Breast epithelium (tissue), 4 donors: ENCODE measurements around the gene ABCA13. TPM values are rescaled to one million over a fixed set of nuclear protein-coding genes. Genes with fewer than 3 reads are reported as not detected.

ENCODE experiments used
- DNase-seq, 2 donors: peaks; one replicate each; pipeline ENCODE4 v3.0.0-alpha.2; 2019; ENCODE audit warnings: low spot score in 2 of 2
- H3K27ac ChIP-seq, 2 donors: fragments of 200-600 bp; sonication (generic) in 1 of 2; one replicate each; pipeline ENCODE4 v1.5.1; 2016 to 2019; ENCODE audit warnings: mild to moderate bottlenecking in 1 of 2
- H3K27me3 ChIP-seq, 2 donors: fragments of 200-600 bp; sonication (generic) in 1 of 2; one replicate each; pipeline versions ENCODE4 v1.5.1 to v1.6.0; 2017 to 2019; ENCODE audit warnings: control low read depth in 1 of 2, mild to moderate bottlenecking in 1 of 2
- H3K36me3 ChIP-seq: fragments of 200-600 bp; one replicate; pipeline ENCODE4 v1.5.1; 2019
- H3K4me1 ChIP-seq, 2 donors: fragments of 200-600 bp; sonication (generic); one replicate each; pipeline ENCODE4 v1.5.1; 2016 to 2019; ENCODE audit warnings: control low read depth in 1 of 2
- H3K4me3 ChIP-seq, 3 donors: fragments of 200-600 bp; sonication (generic); 1 replicate in 2 of 3; 2 replicates in 1 of 3; pipeline ENCODE4 v1.5.1; 2016 to 2019; ENCODE audit warnings: mild to moderate bottlenecking in 3 of 3, moderate library complexity in 2 of 3
- H3K9me3 ChIP-seq, 2 donors: fragments of 200-600 bp; sonication (generic) in 1 of 2; one replicate each; pipeline ENCODE4 v1.5.1; 2016 to 2019; ENCODE audit warnings: control low read depth in 1 of 2
- POLR2A ChIP-seq: fragments of 450-650 bp; IDR thresholded peaks from one replicate; pipeline ENCODE4 v1.6.1; 2016; ENCODE audit warnings: antibody characterized with exemption, mild to moderate bottlenecking, moderate library complexity
- POLR2AphosphoS5 ChIP-seq, 3 donors: sonication (generic); formaldehyde crosslinking; IDR thresholded peaks; one replicate each; pipeline ENCODE4 v1.6.1; 2017; ENCODE audit warnings: antibody characterized with exemption in 3 of 3
- intact Hi-C: fragments of 100-400 bp; cut with DNase I; formaldehyde crosslinking; loops from one replicate; pipeline ENCODE4 v1.15.1; 2023; ENCODE audit warnings: low total_unique reads
- total RNA-seq, 3 donors: library from RNA; depleted of rRNA; stranded (reverse); fragments of >200 nt; gene quantifications; one replicate each; pipeline ENCODE4 v1.1.0, GENCODE V29; 2016
- TF ChIP-seq, protein P1 (sequence below), 3 donors: fragments of 450-650 bp; IDR thresholded peaks; one replicate each; pipeline ENCODE4 v1.5.1; 2016 to 2017; ENCODE audit warnings: antibody characterized with exemption in 3 of 3, mild to moderate bottlenecking in 3 of 3, moderate library complexity in 3 of 3

ABCA13 gene
- total RNA-seq, 3 donors from 2014 or later, result under 0.01 to 0.29 (median under 0.01) TPM

DNA sequence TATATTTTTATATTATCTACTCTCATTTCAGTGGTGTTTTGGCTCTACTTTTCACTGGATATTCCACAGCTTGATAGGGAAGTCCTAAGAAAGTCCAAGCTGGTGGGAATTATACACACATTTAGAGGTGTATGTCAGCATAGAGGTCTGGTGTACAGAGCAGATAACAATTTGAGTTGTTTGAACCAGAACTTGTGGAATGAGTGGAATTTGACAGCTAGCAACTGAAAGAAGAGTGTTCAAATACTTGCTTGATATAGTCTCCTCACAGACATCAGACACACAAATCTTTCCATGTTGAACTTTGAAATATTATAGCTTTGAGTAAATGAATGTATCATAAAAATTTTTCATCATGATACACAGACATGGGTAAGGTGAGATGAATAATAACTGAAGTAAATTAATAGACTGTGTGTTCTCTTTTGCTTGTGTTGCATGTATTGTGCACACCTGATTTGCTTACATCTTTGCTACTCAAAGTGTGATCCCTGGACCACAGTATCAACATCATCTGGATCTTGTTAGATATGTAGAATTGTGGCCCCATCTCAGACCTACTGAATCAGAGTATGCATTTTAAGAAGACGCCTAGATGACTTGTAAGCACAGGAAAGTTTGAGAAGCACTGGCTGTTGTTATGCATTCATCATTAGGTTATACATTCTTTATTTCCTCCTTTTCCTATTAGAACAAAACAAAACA is 91.5 kb downstream of the ABCA13 start:
- no peak overlapping the region for H3K27ac ChIP-seq
- no peaks in the 10 kb centered on the region for H3K36me3 ChIP-seq
- no peaks in the 10 kb centered on the region for H3K4me1 ChIP-seq
- no peak overlapping the region for H3K4me3 ChIP-seq
- no peaks in the 10 kb centered on the region for H3K9me3 ChIP-seq
- DNase-seq, result no peak
- TF ChIP-seq POLR2AphosphoS5 (IDR thresholded peaks at IDR 0.05) (no peak), POLR2A (no peak)
- TF ChIP-seq, protein P1, sequence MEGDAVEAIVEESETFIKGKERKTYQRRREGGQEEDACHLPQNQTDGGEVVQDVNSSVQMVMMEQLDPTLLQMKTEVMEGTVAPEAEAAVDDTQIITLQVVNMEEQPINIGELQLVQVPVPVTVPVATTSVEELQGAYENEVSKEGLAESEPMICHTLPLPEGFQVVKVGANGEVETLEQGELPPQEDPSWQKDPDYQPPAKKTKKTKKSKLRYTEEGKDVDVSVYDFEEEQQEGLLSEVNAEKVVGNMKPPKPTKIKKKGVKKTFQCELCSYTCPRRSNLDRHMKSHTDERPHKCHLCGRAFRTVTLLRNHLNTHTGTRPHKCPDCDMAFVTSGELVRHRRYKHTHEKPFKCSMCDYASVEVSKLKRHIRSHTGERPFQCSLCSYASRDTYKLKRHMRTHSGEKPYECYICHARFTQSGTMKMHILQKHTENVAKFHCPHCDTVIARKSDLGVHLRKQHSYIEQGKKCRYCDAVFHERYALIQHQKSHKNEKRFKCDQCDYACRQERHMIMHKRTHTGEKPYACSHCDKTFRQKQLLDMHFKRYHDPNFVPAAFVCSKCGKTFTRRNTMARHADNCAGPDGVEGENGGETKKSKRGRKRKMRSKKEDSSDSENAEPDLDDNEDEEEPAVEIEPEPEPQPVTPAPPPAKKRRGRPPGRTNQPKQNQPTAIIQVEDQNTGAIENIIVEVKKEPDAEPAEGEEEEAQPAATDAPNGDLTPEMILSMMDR (IDR thresholded peaks at IDR 0.05), result no peak
- no peaks in the 10 kb centered on the region for H3K27me3 ChIP-seq
- intact Hi-C loops, result no loop called here

GRCh38 chr7:48263311-48263650 is 92.0 kb downstream of the ABCA13 start:
- intact Hi-C loops, result no loop called here
- no peaks in the 10 kb centered on the region for H3K9me3 ChIP-seq
- H3K36me3 ChIP-seq, result no peaks in the 10 kb centered on the region
- H3K27ac ChIP-seq, result no peak overlapping the region
- no peak overlapping the region for H3K4me3 ChIP-seq
- no peak for DNase-seq
- no peaks in the 10 kb centered on the region for H3K4me1 ChIP-seq
- H3K27me3 ChIP-seq, result no peaks in the 10 kb centered on the region
- TF ChIP-seq POLR2A (no peak), POLR2AphosphoS5 (IDR thresholded peaks at IDR 0.05) (no peak)
- TF ChIP-seq, protein P1 (IDR thresholded peaks at IDR 0.05), result no peak

DNA sequence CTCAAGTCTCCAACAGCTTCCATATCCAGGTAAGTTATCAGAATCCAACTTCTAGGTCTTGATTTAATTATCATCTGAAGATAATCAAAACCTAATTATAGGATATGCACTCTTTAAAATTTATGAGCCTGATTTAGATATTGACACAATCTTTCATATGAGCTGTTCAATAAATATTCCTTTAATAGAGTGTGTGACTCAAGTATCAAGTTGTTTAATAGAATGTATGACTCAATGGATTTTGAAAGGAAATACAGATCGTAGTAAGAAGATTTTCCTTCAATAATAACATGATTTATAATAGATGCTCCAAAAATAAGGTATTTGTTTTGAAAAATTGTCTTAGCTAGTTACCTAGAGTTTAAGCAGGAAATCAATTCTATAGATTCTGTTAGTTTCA is 97.8 kb downstream of the ABCA13 start:
- H3K4me3 ChIP-seq, result no peak overlapping the region
- intact Hi-C loops, result no loop called here
- H3K27me3 ChIP-seq, result no peaks in the 10 kb centered on the region
- TF ChIP-seq, protein P1 (IDR thresholded peaks at IDR 0.05), result no peak
- no peak for TF ChIP-seq POLR2A
- H3K36me3 ChIP-seq, result no peaks in the 10 kb centered on the region
- no peak for DNase-seq
- H3K27ac ChIP-seq, result no peak overlapping the region
- no peaks in the 10 kb centered on the region for H3K4me1 ChIP-seq
- H3K9me3 ChIP-seq, result no peaks in the 10 kb centered on the region

DNA sequence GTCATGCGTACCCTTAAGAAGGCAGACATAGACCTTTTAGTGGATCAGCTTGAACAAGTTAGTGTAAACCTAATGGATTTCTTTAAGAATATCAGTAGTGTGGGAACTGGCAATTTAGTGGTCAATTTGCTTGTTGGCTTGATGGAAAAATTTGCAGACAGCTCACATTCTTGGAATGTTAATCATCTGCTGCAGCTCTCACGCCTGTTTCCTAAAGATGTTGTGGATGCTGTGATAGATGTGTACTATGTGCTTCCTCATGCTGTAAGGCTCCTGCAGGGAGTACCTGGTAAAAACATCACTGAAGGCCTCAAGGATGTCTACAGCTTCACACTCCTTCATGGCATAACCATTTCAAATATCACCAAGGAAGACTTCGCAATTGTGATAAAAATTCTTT is 103.4 kb downstream of the ABCA13 start:
- intact Hi-C loops, result no loop called here
- H3K4me3 ChIP-seq, result no peak overlapping the region
- no peak for DNase-seq
- no peaks in the 10 kb centered on the region for H3K9me3 ChIP-seq
- H3K27me3 ChIP-seq, result no peaks in the 10 kb centered on the region
- H3K36me3 ChIP-seq, result no peaks in the 10 kb centered on the region
- no peaks in the 10 kb centered on the region for H3K4me1 ChIP-seq
- H3K27ac ChIP-seq, result no peak overlapping the region
- TF ChIP-seq, protein P1 (IDR thresholded peaks at IDR 0.05), result no peak
- TF ChIP-seq POLR2AphosphoS5 (IDR thresholded peaks at IDR 0.05) (no peak), POLR2A (no peak)

GRCh38 chr7:48279420-48279819 is 108.2 kb downstream of the ABCA13 start:
- Histone ChIP-seq H3K4me1 (no peaks in the 10 kb centered on the region), H3K27ac (no peak overlapping the region)

More at GRCh38 chr7:48279420-48279819, 108.2 kb downstream of the ABCA13 start:
- no peak for DNase-seq
- Histone ChIP-seq H3K4me3 (no peak overlapping the region), H3K9me3 (no peaks in the 10 kb centered on the region), H3K27me3 (no peaks in the 10 kb centered on the region), H3K36me3 (no peaks in the 10 kb centered on the region)
- intact Hi-C loops, result no loop called here
- TF ChIP-seq POLR2A, result no peak
- TF ChIP-seq POLR2AphosphoS5 (IDR thresholded peaks at IDR 0.05), result no peak
- TF ChIP-seq, protein P1 (IDR thresholded peaks at IDR 0.05), result no peak
